Central memory CD8-positive, alpha-beta T cell (primary cell): ENCODE data around the gene RCC1.
"Not testable (repeated sequence)": the region's sequence is repeated elsewhere in the genome, so short reads cannot be mapped to it uniquely, and the experiment has no call there.

Source experiments
- ATAC-seq: fragments of 150-1000 bp; cut with Tn5 transposase; replicated peaks from 2 replicates; pipeline ENCODE4 v1.10.0; 2022; ENCODE audit warnings: mild to moderate bottlenecking, moderate FRiP score, moderate number of reproducible peaks; ENCODE audit not compliant: poor library complexity, severe bottlenecking; ENCODE audit errors: extremely low read depth
- DNase-seq, 2 donors: peaks; one replicate each; pipeline ENCODE4 v3.0.0; 2021; ENCODE audit warnings: low spot score in 2 of 2
- H3K27ac Mint-ChIP-seq: one replicate; pipeline ENCODE4 v1.8.0; 2022; ENCODE audit warnings: low read depth, mild to moderate bottlenecking, moderate library complexity, mixed read lengths
- H3K27me3 Mint-ChIP-seq: one replicate; pipeline ENCODE4 v1.8.0; 2022; ENCODE audit warnings: mixed read lengths
- H3K36me3 Mint-ChIP-seq: one replicate; pipeline ENCODE4 v1.8.0; 2022; ENCODE audit warnings: mild to moderate bottlenecking, moderate library complexity, mixed read lengths; ENCODE audit not compliant: insufficient read depth
- H3K4me1 Mint-ChIP-seq: one replicate; pipeline ENCODE4 v1.8.0; 2022; ENCODE audit warnings: mixed read lengths
- H3K4me3 Mint-ChIP-seq: one replicate; pipeline ENCODE4 v1.8.0; 2022; ENCODE audit warnings: mild to moderate bottlenecking, moderate library complexity, mixed read lengths
- H3K9me3 Mint-ChIP-seq: one replicate; pipeline ENCODE4 v1.8.0; 2022; ENCODE audit warnings: mixed read lengths

The RCC1 gene

GRCh38 chr1:28586585-28587391 is 80.9 kb downstream of the RCC1 start:
- DNase-seq, H3K9me3 Mint-ChIP-seq, H3K27me3 Mint-ChIP-seq, H3K4me3 Mint-ChIP-seq, H3K27ac Mint-ChIP-seq, H3K36me3 Mint-ChIP-seq, ATAC-seq: not testable (repeated sequence)
- H3K4me1 Mint-ChIP-seq, result peaks cover 16% of the 10 kb centered on the region
